Bronchial epithelial cell (primary cell): ENCODE measurements around the gene FAM174C. TPM values are rescaled to one million over a fixed set of nuclear protein-coding genes. Genes with fewer than 3 reads are reported as not detected.

Experiments used
- DNase-seq: peaks from one replicate; pipeline ENCODE4 v3.0.0-alpha.2; 2010; ENCODE audit warnings: low read depth
- FAIRE-seq: peaks from 2 replicates; lab custom pipeline; 2011; peaks lifted over from hg19 to GRCh38; lab: Jason Lieb, UNC
- H3K27me3 ChIP-seq: 2 replicates; pipeline ENCODE4 v1.5.1; 2011; ENCODE audit warnings: low read length; ENCODE audit not compliant: control insufficient read depth, insufficient read depth
- H3K36me3 ChIP-seq: 2 replicates; pipeline ENCODE4 v1.5.1; 2011; ENCODE audit warnings: low read length; ENCODE audit not compliant: control insufficient read depth, insufficient read depth
- H3K4me3 ChIP-seq: 2 replicates; pipeline ENCODE4 v1.5.1; 2011; ENCODE audit warnings: mild to moderate bottlenecking, low read depth, low read length, control low read depth
- CTCF ChIP-seq: IDR thresholded peaks from 2 replicates; pipeline ENCODE4 v1.5.1; 2011; ENCODE audit warnings: mild to moderate bottlenecking, moderate library complexity, low read length, control low read depth, inconsistent platforms; ENCODE audit not compliant: insufficient read depth, severe bottlenecking
- total RNA-seq: library from RNA; depleted of rRNA; stranded (reverse); fragments of >200 nt; gene quantifications from 2 replicates; pipeline ENCODE4 v1.2.1, GENCODE V29; 2014

Gene FAM174C
- total RNA-seq, 1 donor from 2014 or later, result 20.8 TPM

- DNase-seq, result no peak
- no peak overlapping the region for H3K4me3 ChIP-seq
- no peaks in the 10 kb centered on the region for H3K27me3 ChIP-seq
- no peak for FAIRE-seq
- H3K36me3 ChIP-seq, result no peaks in the 10 kb centered on the region
- no peak for TF ChIP-seq CTCF
Observed at GRCh38 chr19:1308718-1309117, 33.4 kb downstream of the FAM174C start.

GRCh38 chr19:1309977-1310852, 34.9 kb downstream of the FAM174C start:
- DNase-seq (no peak), FAIRE-seq (no peak)
- no peaks in the 10 kb centered on the region for H3K27me3 ChIP-seq

GRCh38 chr19:1310853-1311180, 35.5 kb downstream of the FAM174C start:
- H3K27me3 ChIP-seq, result no peaks in the 10 kb centered on the region
- FAIRE-seq, result no peak

More at GRCh38 chr19:1309977-1310852, 34.9 kb downstream of the FAM174C start:
- Histone ChIP-seq H3K36me3 (no peaks in the 10 kb centered on the region), H3K4me3 (no peak overlapping the region)
- no peak for TF ChIP-seq CTCF

GRCh38 chr19:1311543-1312091, 36.3 kb downstream of the FAM174C start:
- FAIRE-seq (no peak), DNase-seq (no peak)
- H3K27me3 ChIP-seq, result peaks cover 7% of the 10 kb centered on the region
- no peaks in the 10 kb centered on the region for H3K36me3 ChIP-seq
- TF ChIP-seq CTCF, result no peak
- no peak overlapping the region for H3K4me3 ChIP-seq

More at GRCh38 chr19:1310853-1311180, 35.5 kb downstream of the FAM174C start:
- no peak for TF ChIP-seq CTCF
- no peak for DNase-seq
- Histone ChIP-seq H3K36me3 (no peaks in the 10 kb centered on the region), H3K4me3 (no peak overlapping the region)

- Histone ChIP-seq H3K36me3 (no peaks in the 10 kb centered on the region), H3K27me3 (peaks cover 8% of the 10 kb centered on the region), H3K4me3 (no peak overlapping the region)
- no peak for TF ChIP-seq CTCF
- peak; percentile 63 for DNase-seq
- no peak for FAIRE-seq
Observed at GRCh38 chr19:1312767-1313694, 37.7 kb downstream of the FAM174C start.
